IPS-18c (cell line): ENCODE results near the gene FARP2.
"Not testable (repeated sequence)": the region's sequence is repeated elsewhere in the genome, so short reads cannot be mapped to it uniquely, and the experiment has no call there.

Source experiments
- H3K4me3 ChIP-seq: 2 replicates; pipeline ENCODE4 v1.7.0; 2013; ENCODE audit warnings: low read depth, mild to moderate bottlenecking, low read length, moderate library complexity; ENCODE audit not compliant: insufficient read depth
- H3K9me3 ChIP-seq: one replicate; pipeline ENCODE4 v1.6.1; 2013; ENCODE audit warnings: mild to moderate bottlenecking, low read length, moderate library complexity; ENCODE audit not compliant: control insufficient read depth, insufficient read depth

Gene FARP2

DNA sequence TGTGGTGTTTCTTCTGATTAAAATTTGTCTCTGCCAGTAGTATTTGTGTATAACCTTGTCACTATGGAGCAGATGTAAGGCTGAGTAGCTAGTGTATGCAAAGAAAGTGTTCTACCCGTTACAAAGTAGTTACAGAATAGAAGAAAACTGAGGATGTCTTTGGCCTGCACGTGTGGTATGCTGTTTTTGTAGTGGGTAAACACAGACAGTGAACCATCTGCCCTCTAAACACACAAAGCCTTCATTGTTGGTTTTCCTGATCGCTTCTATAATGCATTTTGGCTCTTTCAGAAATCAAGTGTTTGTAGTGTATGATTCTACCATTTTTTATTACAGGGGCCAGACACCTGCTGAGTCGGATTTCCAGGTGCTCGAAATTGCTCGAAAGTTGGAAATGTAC, 61.5 kb downstream of the FARP2 start:
- no peaks in the 10 kb centered on the region for H3K9me3 ChIP-seq
- H3K4me3 ChIP-seq: no peak overlapping the region

- Histone ChIP-seq H3K9me3 (no peaks in the 10 kb centered on the region), H3K4me3 (no peak overlapping the region)
Observed at GRCh38 chr2:241421330-241421729, 65.2 kb downstream of the FARP2 start.

DNA sequence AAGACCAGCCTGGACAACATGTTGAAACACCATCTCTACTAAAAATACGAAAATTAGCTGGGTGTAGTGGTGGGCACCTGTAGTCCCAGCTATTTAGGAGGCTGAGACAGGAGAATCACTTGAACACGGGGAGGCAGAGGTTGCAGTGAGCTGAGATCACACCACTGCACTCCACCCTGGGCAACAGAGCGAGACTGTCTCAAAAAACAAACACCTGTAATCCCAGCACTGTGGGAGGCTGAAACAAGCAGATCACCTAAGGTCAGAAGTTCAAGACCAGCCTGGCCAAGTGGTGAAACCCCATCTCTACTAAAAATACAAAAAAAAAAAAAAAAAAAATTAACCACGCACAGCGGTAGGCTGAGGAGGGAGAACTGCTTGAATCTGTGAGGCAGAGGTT, 65.9 kb downstream of the FARP2 start:
- H3K4me3 ChIP-seq, H3K9me3 ChIP-seq: not testable (repeated sequence)

- no peak overlapping the region for H3K4me3 ChIP-seq
Observed at GRCh38 chr2:241422350-241422749, 66.3 kb downstream of the FARP2 start.

GRCh38 chr2:241423489-241423888, 67.4 kb downstream of the FARP2 start:
- not testable (repeated sequence) for H3K9me3 ChIP-seq, H3K4me3 ChIP-seq

More at GRCh38 chr2:241422350-241422749, 66.3 kb downstream of the FARP2 start:
- H3K9me3 ChIP-seq: no peaks in the 10 kb centered on the region

GRCh38 chr2:241425368-241425767, 69.3 kb downstream of the FARP2 start:
- no peaks in the 10 kb centered on the region for H3K9me3 ChIP-seq
- no peak overlapping the region for H3K4me3 ChIP-seq

DNA sequence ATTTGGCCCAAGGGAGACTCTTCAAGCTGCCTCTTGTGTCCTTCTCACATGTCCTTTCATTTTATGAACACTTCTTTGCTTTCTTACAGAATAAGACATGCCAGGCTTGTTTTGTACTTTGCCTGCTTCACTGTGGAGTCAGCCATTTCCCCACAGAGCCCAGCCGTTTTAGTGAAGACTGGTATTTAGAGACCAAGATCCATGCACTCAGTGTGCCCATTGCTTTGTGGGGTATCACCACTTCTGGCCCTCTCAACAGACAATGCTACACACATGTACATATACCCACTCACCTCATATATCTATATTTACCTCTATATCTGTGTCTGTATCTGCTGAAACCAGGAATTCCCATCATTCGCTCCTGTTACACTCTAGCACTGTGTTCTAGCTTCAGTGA, 74.1 kb downstream of the FARP2 start:
- H3K9me3 ChIP-seq: no peaks in the 10 kb centered on the region

GRCh38 chr2:241432824-241433448, 76.9 kb downstream of the FARP2 start:
- Histone ChIP-seq H3K4me3 (no peak overlapping the region), H3K9me3 (no peaks in the 10 kb centered on the region)

More for the DNA sequence above, 74.1 kb downstream of the FARP2 start:
- H3K4me3 ChIP-seq: no peak overlapping the region

GRCh38 chr2:241437179-241437578, 81.1 kb downstream of the FARP2 start:
- Histone ChIP-seq H3K4me3 (no peak overlapping the region), H3K9me3 (no peaks in the 10 kb centered on the region)

- H3K4me3 ChIP-seq: no peak overlapping the region
- no peaks in the 10 kb centered on the region for H3K9me3 ChIP-seq
Observed at GRCh38 chr2:241441492-241441891, 85.4 kb downstream of the FARP2 start.

DNA sequence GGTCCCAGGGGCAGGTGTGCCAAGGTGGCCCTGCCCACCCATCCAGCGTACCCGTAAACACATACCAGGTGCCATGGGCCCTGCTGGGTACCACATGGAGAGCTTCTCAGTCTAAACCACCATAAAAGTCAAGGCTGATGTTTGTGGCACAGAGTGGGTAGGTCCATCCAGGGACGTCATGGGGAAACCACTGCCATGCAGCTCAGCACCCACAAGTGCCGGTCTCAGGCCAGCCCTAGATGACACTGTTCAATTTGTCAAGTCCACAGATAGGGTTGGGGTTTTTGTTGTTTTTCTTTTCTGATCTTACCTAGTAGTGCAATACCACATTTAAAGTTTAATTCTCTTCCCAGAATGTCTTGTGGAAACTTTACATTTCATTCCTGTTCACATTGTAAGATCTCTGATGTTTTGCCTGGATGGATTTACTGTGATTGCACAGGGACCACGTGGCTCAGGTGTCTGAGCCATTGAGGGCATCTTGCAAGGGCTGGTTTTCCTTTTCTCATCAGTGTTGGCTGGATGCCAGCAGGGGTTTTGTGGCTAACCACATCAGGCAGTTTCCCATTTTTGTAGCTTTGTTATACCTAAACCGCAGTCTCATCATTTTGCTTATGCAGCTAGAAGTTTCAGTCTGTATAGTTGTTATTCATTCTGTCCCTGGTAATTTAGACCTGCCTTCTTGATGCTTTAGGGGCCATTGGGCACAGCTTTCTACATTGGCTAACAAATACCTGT, 87.6 kb downstream of the FARP2 start:
- peaks cover 2% of the 10 kb centered on the region for H3K9me3 ChIP-seq
- no peak overlapping the region for H3K4me3 ChIP-seq

GRCh38 chr2:241445426-241445825, 89.3 kb downstream of the FARP2 start:
- Histone ChIP-seq H3K4me3 (no peak overlapping the region), H3K9me3 (peaks cover 2% of the 10 kb centered on the region)

DNA sequence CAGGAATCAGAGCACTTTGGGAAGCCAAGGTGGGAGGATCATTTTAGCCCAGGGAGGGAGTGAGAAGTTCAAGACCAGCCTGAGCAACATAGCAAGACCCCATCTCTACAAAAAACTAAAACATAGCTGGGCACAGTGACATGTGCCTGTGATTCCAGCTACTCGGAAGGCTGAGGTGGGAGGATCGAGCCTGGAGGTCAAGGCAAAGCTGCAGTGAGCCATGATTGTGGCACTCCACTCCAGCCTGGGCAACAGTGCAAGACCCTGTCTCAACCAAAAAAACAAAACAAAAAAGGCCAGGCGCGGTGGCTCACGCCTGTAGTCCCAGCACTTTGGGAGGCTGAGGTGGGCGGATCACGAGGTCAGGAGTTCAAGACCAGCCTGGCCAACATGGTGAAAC, 94.0 kb downstream of the FARP2 start:
- not testable (repeated sequence) for H3K4me3 ChIP-seq, H3K9me3 ChIP-seq

DNA sequence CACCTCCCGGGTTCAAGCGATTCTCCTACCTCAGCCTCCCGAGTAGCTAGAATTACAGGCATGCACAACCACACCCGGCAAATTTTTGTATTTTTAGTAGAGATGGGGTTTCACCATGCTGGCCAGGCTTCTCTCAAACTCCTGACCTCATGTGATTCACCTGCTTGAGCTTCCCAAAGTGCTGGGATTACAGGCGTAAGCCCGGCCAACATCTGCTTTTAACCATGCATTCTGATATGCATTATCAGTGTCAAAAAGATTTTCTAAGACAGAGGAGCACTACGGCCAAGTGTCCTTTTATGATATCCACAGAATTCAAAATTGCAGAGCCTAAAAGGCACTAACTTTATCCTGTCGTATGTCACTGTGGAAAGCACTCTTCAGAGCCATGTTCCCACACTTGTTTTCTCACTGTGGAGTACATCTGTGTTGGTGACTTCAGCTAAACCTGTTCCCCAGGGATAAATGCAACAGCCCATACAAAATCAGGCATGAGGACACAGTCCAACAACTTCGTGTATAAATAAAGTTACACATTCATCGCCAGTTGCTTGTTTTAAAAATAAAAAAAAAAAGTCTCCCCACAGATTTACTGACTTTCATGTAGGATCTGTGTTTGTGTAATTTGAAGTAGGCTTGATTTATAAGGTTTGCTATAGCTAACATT, 95.9 kb downstream of the FARP2 start:
- H3K4me3 ChIP-seq: no peak overlapping the region
- peaks cover 5% of the 10 kb centered on the region for H3K9me3 ChIP-seq

- H3K4me3 ChIP-seq, H3K9me3 ChIP-seq: not testable (repeated sequence)
Observed at GRCh38 chr2:241453919-241454318, 97.8 kb downstream of the FARP2 start.

DNA sequence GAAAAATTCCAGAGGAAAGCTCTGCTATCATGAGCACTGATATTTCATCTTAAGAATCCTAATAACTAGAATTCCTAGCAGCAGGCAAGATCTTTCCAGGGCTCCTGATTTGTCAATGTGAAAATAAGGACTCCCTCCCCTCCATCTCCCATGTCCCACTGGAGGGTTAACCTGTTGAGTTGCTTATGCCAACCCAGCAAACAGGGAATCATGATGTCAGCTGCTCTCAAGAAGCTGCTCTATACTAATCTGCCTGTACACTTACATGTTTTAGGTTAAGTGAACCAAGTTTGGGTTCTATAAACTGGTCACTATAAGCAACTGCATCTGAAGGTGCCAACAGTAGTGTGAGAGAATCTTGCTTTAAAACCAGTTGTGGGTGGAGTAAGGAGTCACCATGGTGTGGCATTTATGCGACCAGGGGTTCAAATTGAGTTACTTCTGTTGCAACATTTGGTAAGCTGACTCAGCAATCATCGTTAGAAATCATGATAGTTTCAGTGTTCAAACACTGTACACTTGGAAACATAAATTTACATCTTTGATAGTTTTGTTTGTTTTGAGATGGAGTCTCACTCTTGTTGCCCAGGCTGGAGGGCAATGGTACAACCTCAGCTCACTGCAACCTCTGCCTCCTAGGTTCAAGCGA, 98.9 kb downstream of the FARP2 start:
- peaks cover 3% of the 10 kb centered on the region for H3K9me3 ChIP-seq
- H3K4me3 ChIP-seq: no peak overlapping the region

- peaks cover 3% of the 10 kb centered on the region for H3K9me3 ChIP-seq
- no peak overlapping the region for H3K4me3 ChIP-seq
Observed at GRCh38 chr2:241456546-241456945, 100.5 kb downstream of the FARP2 start.

DNA sequence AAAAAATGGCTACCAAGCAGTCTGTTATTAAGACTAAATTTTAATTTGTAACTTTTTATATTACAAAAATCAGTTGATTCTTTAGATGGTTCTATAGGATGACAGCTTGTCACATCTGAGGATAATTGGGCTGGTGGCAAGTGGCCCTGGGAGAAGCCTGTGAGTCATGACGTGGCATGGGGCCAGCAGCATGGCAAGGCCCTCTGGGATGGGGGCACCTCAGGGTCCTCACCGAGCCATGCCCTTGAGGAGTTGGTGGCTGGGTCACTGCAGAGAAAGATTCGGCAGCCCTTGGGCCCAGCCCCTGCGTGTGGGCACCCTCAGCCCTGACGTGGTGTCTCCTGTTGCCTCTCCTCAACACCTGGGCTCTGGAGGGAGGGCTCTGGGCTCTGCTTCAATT, 102.6 kb downstream of the FARP2 start:
- peaks cover 3% of the 10 kb centered on the region for H3K9me3 ChIP-seq
- no peak overlapping the region for H3K4me3 ChIP-seq
